Hepatic stellate cell (primary cell): ENCODE measurements around the gene POLA2.
"Not testable (repeated sequence)": the region's sequence is repeated elsewhere in the genome, so short reads cannot be mapped to it uniquely, and the experiment has no call there.

Experiments used
- DNase-seq: peaks from one replicate; pipeline ENCODE4 v3.0.0; 2011; ENCODE audit warnings: low spot score

Gene POLA2, protein sequence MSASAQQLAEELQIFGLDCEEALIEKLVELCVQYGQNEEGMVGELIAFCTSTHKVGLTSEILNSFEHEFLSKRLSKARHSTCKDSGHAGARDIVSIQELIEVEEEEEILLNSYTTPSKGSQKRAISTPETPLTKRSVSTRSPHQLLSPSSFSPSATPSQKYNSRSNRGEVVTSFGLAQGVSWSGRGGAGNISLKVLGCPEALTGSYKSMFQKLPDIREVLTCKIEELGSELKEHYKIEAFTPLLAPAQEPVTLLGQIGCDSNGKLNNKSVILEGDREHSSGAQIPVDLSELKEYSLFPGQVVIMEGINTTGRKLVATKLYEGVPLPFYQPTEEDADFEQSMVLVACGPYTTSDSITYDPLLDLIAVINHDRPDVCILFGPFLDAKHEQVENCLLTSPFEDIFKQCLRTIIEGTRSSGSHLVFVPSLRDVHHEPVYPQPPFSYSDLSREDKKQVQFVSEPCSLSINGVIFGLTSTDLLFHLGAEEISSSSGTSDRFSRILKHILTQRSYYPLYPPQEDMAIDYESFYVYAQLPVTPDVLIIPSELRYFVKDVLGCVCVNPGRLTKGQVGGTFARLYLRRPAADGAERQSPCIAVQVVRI

DNA sequence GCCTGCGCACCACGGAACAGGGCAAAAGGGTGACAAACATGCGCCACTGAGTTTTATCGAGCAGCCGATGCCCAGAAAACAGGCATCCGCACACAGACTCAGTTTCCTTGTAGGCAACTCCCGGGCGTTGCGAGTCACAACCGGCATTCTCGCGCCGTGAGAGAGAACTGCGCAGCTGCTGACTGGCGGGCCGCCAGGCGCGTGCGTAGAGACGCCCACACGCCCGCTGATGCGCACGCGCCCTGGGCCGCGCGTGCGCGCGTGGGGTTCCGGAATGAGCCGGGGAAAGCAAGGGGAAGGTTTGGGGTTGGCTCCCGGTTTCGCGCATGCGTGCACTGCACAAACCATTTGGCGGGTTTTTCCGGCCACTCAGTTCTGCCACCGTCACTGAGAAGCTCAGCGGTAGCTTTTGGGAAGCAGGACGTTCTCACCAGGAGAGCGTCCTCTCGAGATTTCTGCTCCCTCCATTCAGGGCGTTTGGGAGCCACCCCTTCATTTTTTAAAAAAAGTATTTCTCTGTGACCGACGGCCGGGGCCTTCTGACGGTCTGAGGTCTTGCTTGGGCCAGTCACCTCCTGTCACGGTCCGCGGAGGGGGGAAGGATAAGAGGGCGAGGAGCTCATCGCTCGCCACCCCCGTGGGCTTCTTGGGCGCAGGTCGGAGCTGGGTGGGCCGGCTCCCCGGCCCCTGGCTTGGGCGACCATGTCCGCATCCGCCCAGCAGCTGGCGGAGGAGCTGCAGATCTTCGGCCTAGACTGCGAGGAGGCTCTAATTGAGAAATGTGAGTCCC, at the start of gene POLA2:
POLA2 (plus strand) TSS at position 372 of the 790 bp plus-strand sequence; CDS start at position 703, 331 bp downstream.
- peak; percentile 99 for DNase-seq

DNA sequence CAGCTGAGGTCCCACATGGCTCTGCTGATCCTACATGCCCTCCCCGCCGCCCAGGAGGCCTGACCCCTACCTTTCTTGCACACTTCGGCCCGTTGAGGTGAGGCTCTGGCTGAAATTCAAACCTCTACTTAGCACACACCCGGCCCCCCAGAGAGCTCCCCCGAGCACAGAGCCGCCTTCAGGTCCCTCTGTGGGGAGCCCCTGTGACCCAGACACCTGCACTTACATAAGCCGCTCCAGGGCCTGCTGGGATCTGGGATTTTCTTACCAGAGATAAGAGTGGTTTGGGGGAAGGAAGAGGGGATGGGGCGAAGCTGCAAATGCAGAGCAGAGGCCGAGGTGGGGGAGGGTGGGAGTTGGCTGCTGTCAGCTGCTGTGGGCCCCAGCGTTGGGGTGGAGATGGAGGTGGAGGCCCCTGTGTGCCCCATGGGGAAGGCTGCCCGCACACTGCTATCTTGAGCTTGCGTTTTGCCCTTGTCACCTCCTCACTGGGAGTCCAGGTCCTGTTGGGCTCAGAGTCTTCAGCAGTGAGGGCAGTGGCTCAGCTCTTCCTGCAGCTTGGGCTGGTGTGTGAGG, 49.4 kb upstream of the POLA2 start:
- DNase-seq, result no peak

DNA sequence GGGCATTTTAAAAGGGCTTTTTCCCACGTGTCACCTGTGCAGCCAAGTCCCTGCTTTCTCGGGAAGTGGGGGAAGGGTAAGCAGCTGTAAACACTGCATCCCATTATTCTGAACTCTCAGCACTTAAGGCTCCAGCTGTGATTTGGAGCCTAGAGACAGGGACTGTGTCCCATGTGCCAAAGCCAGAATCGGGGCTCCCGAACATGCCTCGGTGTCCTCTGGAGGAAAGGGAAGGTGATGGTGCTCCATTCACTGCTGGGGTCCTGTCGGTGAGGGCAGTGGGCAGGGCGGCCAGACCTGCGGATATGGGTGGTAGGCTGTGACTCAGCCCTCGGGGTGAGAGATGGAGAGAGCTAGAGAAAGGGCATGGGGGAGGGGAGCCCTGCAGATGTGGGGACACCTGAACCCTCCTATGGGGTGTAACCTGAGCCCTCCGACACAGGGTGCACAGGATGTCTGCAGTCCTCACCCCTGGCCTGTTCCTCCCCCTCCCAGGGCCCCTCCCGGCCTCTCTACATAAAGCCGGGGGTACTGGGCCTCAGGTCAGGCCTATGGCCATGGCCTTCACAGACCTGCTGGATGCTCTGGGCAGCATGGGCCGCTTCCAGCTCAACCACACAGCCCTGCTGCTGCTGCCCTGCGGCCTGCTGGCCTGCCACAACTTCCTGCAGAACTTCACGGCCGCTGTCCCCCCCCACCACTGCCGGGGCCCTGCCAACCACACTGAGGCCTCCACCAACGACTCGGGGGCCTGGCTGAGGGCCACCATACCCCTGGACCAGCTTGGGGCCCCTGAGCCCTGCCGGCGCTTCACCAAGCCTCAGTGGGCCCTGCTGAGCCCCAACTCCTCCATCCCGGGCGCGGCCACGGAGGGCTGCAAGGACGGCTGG, 48.2 kb upstream of the POLA2 start:
- DNase-seq, result no peak

DNA sequence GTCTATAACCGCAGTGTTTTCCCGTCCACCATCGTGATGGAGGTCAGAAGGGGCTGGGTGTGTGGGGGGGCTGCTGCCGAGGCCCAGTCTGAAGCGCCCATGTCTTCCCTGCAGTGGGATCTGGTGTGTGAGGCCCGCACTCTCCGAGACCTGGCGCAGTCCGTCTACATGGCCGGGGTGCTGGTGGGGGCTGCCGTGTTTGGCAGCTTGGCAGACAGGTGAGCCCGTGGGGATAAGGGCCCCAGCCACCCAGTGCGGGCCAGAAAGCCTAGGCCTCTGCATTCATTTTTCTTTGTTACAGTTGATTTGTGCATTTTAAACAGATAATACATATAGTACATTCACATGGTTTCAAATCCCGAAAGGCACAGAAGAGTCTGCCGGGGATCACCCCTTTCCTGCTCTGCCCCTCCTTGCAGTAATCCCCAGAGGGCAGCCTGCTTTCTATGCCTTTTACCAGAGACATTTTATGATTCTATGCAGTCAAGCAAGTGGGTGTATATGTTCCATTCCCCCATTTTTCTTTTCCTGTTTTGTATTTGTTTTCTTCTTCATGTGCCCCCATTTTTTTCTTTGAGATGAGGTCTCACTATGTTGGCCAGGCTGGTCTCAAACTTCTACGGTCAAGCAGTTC, 47.4 kb upstream of the POLA2 start:
- no peak for DNase-seq

DNA sequence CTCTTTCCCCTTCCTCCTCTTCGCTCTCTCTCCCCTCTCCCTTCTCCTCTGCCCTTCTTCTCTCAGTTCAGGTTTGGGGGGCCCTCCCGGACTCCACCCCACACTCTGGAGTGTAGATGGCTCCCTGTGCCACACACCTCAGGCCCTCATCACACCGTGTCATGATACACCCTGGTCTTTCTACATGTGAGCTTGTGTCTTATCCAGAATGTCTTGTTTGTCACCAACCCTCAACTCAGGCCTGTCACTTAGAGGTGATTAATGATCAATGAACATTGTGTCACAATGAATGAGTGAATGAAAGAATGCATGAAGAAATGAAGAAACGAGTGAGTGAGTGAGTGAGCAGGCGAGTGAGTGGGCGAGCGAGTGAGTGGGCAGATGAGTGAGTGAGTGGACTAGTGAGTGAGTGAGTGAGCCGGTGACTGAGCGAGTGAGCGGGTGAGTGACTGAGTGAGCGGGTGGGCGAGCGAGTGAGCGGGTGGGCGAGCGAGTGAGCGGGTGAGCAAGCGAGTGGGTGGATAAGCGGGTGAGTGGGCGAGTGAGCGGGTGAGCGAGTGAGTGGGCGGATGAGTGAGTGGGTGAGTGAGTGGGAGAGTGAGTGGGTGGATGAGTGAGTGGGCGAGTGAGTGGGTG, 46.2 kb upstream of the POLA2 start:
- DNase-seq, result no peak

DNA sequence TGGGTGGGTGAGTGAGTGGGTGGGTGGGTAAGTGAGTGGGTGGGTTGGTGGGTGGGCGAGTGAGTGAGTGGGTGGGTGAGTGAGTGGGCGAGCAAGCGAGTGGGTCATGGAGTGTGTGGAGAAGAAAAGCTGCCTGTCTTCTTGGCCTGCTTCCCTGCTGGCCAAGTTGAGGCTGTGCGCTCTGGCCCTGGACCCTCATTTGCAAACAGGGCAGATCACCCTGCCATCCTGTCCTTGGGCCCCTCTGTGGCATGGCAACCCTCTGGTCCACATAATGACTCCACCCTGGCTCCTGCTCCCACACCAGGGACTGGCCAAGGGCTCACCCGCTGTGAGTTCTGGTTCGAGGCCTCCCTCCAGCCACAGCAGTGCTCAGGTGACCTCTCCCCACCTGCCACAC, 44.9 kb upstream of the POLA2 start:
- no peak for DNase-seq

DNA sequence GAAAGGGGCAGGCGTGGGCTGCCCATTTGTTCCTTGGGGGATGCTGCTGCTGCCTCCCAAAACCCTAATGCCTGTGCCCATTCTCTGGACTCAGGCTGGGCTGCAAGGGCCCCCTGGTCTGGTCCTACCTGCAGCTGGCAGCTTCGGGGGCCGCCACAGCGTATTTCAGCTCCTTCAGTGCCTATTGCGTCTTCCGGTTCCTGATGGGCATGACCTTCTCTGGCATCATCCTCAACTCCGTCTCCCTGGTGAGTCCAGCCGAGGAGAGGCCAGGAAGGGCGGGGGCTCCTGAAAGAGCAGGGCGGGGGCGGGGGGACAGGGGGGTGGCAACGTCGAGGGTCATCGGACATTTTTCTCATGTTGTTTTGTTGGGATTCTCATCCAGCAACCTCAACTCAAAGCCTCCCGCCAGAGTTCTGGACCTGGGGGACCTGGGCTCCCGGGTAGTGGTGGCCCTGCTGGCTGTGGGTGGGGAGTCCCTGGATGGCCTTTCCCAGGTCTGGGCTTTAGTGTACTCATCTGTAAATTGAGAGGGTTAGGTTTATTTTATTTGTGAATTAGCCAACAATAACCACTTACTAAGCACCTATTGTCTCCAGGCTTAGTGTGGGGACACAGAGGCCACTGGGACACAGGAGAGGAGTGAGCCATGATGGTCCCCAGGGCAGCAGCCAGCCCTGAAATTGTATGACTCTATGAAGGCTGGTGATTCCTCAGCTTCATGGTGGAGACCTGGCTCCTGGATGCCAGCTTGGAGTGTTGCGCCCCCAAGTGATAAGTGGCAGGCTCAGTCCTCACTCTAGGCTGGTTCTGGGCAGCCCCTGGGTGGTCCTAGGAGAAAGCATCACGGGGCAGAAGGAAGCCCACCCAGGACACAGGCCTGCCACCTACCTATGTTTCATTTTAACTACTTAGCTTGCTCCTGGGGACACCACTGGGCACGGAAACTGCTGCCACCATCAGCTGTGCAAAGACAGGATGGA, 44.0 kb upstream of the POLA2 start:
- no peak for DNase-seq

DNA sequence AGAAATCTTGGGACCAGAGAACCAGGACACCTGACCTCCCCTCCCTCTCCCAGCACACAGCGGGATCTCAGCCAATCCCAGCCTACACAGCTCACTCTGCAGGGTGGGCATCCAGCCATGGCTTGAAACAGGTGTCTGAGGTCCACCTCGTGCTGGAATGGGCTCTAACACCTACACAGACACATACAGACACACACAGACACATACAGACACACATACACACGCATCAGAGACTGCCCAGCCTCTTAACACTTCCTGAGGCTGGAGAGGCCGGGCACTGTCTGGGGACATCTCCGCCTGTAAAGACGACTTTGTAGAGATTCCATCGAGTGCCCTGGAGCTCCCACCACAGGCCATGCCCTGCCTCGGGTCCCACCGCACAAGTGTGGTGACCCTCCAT, 43.3 kb upstream of the POLA2 start:
- no peak for DNase-seq

DNA sequence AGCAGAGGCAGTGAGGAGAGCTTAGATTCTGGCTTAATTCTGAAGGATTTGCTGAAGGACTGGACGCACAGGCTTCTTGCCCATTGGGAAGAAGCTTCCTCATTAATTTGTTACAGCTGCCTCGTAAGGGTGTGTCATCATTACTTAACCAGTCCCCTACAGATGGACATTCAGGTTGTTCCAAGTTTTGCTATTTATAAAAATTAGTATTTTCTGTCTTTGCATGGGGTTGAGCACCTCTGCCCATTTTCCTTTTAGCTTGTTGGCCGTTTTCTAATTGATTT, 41.9 kb upstream of the POLA2 start:
- DNase-seq, result no peak

DNA sequence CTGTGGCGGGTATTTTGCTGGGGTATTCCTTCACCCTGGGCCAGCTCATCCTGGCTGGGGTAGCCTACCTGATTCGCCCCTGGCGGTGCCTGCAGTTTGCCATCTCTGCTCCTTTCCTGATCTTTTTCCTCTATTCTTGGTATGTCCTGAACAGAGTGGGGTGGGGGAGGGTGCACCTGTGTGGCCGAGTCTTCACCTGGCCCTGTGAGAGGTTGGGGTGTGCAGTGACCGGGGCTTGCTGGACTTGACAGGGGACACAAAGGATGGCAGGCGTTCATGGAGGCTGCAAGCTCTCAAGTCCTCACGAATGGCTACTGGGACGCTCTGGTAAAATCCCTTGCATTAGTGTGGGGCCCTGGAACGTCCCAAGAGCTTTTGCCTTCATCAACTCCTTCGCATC, 40.7 kb upstream of the POLA2 start:
- no peak for DNase-seq

DNA sequence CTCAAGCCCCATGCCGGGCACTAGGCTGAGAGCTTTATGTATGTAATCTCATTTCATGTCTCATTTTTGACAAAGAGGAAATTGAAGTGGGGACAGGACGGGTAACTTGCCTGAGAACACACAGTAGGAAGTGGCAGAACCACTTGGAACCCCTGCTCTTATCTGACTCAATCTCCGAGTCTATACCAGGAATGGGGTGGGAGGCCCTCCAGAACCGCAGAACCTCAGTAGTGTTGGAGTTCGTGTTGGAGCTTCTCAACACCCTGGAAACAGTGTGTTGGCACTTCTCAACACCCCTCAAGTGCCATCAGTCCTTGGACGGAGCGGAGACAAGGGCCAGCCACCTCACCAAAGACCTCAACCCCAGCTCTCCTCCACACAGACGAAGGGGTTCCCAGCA, 38.8 kb upstream of the POLA2 start:
- no peak for DNase-seq

DNA sequence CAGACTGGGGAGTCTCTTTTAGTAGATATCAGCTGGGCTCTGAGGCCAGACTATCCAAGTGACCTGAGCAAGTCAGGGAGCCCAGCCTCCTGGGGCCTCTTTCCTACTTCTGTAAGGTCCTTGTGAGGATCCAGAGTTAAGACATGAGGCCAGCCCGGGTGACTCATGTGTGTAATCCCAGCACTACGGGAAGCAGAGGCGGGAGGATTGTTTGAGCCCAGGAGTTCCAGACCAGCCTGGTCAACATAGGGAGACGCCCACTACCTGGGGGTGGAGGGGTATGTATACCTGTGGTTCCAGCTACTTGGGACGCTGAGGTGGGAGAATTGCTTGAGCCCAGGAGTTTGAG, 36.9 kb upstream of the POLA2 start:
- DNase-seq, result peak; percentile 75

DNA sequence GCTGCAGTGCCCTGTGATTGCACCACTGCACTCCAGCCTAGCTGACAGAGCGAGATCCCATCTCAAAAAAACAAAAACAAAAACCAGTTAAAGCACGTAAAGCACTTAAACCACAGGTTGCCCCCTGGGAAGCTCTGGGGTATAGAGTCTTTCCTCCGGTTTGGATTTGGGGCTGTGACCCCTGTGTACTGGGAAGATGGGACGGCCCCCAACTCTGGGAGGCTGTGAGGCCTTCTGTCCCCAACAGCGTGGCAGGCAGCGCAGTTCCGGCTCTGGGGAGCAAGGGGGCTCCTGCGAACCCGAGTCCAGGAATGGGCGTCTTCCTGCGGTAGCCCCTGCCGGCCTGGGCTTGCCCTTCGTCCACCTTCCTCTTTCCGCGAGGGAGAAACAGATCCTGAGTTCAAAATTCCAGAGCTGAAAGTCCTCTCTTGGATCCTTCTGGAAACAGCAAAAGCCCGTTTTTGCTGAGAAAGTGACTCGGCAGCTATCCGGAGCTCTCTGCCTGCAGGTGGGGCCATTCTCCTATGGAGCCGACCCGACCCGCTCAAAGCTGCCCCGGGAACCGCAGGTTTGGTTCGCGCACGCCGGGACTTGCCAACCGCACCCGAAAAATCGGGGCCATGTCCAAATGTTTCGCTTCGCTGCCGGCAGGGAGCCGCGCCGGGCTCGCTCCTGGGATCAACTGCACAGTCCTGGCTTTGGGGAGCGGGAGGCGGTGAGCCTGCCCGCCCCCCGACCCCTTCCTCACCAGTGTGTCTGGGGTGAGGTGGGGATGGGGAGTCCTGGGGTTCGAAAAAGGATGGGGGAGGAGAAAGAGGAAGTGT, 36.3 kb upstream of the POLA2 start:
- DNase-seq, result peak; percentile 82

DNA sequence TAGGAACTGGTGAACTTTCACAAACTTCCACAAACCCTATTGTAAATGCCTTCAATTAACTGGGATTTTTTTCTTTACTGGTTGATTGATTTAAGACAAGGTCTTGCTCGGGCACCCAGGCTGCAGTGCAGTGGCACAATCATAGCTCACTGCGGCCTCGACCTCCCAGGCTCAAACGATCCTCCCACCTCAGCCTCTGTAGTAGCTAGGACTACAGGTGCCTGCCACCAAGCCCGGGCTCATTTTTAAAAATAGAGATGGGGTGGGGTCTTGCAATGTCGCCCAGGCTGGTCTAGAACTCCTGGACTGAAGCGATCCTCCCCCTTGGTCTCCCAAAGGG, 35.7 kb upstream of the POLA2 start:
- DNase-seq, result no peak

DNA sequence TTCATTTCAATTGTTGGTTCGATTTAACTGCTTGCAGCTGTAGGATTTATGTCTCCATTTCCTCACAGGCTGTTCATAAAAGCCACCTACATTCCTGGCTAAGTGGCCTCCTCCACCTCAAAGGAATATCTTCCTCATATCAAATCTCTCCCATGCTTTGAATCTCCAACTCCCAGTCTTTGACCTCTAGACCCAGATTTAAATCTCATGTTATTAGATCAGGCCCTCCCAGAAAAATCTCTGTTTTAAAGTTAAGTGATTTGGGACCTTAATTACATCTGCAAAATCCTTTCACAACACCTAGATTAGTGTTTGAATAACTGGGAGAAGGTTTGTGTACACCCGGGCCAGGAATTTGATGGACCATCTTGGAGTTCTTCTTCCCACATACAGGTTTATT, 33.9 kb upstream of the POLA2 start:
- no peak for DNase-seq

DNA sequence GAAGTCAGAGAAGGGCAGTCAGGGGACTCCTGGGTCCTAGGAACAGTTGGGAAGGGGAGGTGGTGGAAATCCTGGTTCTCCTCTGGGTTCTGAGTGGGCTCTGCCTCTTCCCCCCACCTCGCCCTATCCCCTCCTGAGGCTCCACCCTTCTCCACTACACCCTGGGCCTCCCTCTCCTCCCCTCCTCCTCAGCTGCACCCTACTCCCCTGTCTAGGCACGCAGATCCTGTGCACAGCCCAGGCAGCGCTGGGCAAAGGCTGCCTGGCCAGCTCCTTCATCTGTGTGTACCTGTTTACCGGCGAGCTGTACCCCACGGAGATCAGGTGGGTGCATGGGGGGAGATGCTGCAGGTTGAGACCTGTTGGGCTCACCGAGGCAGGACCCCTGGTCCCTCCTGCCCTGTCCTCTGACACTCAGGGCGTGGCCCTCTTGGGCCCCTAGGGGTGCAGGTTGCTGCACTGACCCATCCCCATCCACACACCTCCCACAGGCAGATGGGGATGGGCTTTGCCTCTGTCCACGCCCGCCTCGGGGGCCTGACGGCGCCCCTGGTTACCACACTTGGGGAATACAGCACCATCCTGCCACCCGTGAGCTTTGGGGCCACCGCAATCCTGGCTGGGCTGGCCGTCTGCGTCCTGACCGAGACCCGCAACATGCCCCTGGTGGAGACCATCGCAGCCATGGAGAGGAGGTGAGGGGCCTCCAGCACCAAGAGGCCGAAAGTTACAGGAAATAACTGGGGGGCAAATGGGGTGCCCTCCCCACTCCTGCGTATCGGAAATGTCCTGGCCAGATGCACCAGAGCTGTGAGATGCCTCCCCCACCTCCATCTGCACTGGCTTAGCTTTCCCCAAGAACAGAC, 25.3 kb upstream of the POLA2 start:
- no peak for DNase-seq

DNA sequence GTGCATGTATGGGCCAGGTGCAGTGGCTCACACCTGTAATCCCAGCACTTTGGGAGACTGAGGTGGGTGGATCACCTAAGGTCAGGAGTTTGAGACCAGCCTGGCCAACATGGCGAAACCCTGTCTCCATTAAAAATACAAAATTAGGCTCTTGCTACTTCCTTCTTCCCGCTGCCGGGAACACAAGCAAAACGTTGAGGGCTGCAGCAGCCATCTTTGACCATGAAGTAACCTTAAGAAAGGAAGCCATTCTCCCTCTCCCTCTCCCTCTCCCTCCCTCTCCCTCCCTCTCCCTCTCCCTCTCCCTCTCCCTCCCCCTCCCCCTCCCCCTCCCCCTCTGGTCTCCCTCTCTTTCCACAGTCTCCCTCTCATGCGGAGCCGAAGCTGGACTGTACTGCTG, 23.5 kb upstream of the POLA2 start:
- not testable (repeated sequence) for DNase-seq

DNA sequence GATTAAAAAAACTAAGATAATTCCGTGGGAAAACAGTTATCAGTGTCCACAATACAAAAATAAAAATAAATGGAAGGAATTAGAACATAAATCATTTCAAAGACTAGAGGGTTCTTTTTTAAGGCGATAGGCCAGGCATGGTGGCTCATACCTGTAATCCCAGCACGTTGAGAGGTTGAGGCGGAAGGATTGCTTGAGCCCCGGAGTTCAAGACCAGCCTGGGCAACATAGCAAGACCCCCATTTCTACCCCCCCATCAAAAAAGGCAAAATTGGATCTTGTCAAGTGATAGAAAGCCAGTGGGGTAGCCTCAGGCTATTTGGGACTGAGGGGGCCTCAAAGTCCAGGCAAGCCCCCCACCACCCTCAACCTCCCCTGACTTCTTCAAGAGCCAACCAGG, 20.6 kb upstream of the POLA2 start:
- DNase-seq, result no peak
